AG04449 (cell line): ENCODE data around the gene PLA2G7.
"Not testable (repeated sequence)": the region's sequence is repeated elsewhere in the genome, so short reads cannot be mapped to it uniquely, and the experiment has no call there.

Experiments
- CTCF ChIA-PET: fragments of 350-600 bp; formaldehyde crosslinking; extraction: SDS; loops from one replicate; lab custom pipeline; 2021; ENCODE audit warnings: antibody characterized with exemption; lab: Yijun Ruan, JAX
- POLR2A ChIA-PET: fragments of 400-600, 350-600 bp; formaldehyde crosslinking; extraction: SDS; loops from one replicate; lab custom pipeline; 2020; ENCODE audit warnings: antibody characterized with exemption, inconsistent platforms; lab: Yijun Ruan, JAX
- DNase-seq: peaks from one replicate; pipeline ENCODE4 v3.0.0-alpha.2; 2010; ENCODE audit warnings: low read depth, low spot score
- H3K4me3 ChIP-seq: 2 replicates; pipeline ENCODE4 v1.5.1; 2011; ENCODE audit warnings: low read depth, mild to moderate bottlenecking, control low read depth, low read length
- CTCF ChIP-seq: IDR thresholded peaks from one replicate; pipeline ENCODE4 v1.5.1; 2011; ENCODE audit warnings: mild to moderate bottlenecking, moderate library complexity, low read length, control low read depth, inconsistent platforms; ENCODE audit not compliant: insufficient read depth; ENCODE audit errors: missing control alignments

Gene PLA2G7

DNA sequence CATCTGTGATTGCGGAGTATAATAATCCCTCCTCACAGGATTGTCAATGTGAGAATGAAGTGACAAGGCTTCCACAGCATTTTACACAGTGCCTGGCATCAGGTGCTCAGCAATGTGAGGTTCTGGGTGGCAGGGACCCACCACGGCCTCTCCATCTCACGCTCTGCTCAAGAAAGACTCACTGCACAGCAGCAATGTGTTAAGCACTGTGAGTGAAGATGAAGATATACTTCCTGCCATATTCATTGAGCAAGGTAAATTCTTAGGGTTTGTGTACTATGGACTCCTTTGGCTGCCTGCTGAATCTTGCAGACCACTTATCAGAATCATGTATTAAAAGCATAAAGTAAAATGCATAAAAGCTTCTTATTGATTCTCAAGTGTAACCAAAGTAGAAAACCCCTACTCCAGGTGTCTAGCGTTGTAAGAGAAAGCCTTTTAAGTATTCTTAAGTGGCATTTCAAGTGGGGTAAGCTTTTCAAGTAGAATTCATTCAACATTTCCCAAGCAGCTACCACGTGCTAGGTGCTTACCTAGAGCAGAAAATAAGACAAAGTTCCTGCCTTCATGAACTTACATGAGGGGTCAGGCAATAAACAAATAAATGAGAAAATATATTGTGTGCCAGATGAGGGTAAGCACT, 41.0 kb upstream of the PLA2G7 start:
- CTCF ChIA-PET = no interaction called here
- H3K4me3 ChIP-seq = no peak overlapping the region
- no peak for TF ChIP-seq CTCF
- DNase-seq = no peak
- POLR2A ChIA-PET = no interaction called here

- H3K4me3 ChIP-seq, CTCF ChIA-PET, POLR2A ChIA-PET, DNase-seq: not testable (repeated sequence)
Measured at GRCh38 chr6:46774736-46775135, 39.6 kb upstream of the PLA2G7 start.

DNA sequence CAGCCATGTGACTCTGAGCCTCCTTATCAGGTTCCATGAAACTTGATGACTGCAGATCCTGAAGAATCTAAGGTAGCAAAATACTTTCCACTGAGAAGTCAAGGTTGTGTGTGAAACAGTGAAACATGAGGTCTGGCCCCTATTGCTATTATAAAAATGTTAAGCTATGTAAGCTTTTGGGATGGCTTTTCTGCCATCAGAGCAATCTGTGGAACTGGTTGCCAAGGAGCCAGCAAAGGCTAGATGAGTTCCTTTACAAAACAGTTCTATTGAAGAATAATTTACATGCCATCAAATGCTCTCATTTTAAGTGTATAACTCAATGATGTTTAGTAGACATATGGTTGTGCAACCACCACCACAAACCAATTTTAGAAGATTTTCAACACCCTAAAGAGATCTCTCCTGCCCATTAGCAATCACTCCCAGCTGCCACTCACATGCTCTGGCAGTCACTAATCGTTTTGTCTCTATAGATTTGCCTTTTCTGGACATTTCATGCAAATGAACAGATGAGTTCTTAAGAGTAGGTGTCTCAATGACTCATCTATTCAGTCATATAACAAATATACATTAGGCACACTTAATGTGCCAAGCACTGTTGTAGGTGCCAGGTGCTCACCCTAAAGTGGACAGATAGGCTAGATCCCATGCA, 38.2 kb upstream of the PLA2G7 start:
- ChIA-PET POLR2A (no interaction called here), CTCF (no interaction called here)
- H3K4me3 ChIP-seq = no peak overlapping the region
- TF ChIP-seq CTCF = no peak
- no peak for DNase-seq

- CTCF ChIA-PET = no interaction called here
- TF ChIP-seq CTCF = no peak
- no peak overlapping the region for H3K4me3 ChIP-seq
- no peak for DNase-seq
- POLR2A ChIA-PET = no interaction called here
Measured at GRCh38 chr6:46772762-46773161, 37.6 kb upstream of the PLA2G7 start.

GRCh38 chr6:46772016-46772415, 36.8 kb upstream of the PLA2G7 start:
- ChIA-PET CTCF (no interaction called here), POLR2A (no interaction called here)
- no peak overlapping the region for H3K4me3 ChIP-seq
- DNase-seq = no peak
- TF ChIP-seq CTCF = no peak

- no peak for TF ChIP-seq CTCF
- POLR2A ChIA-PET = no interaction called here
- no peak overlapping the region for H3K4me3 ChIP-seq
- no peak for DNase-seq
- CTCF ChIA-PET = no interaction called here
Measured at GRCh38 chr6:46764961-46765360, 29.8 kb upstream of the PLA2G7 start.

DNA sequence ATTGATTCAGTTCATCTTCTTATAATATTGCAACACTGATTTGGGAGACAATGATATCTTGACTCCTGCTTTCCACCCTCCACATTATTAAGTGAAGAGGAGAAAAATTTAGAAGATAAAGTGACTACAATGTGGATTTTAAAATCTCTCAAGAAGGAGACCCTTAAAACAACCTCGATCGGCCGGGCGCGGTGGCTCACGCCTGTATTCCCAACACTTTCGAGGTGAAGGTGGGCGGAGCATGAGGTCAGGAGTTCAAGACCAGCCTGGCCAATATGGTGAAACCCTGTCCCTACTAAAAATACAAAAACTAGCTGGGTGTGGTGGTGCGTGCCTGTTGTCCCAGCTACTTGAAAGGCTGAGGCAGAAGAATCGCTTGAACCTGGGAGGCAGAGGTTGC, 29.1 kb upstream of the PLA2G7 start:
- CTCF ChIA-PET = not testable (repeated sequence)

More for the DNA sequence above, 29.1 kb upstream of the PLA2G7 start:
- POLR2A ChIA-PET, H3K4me3 ChIP-seq, DNase-seq: not testable (repeated sequence)
